Endothelial cell of umbilical vein (primary cell): ENCODE data around the gene LMBR1L. TPM values are rescaled to one million over a fixed set of nuclear protein-coding genes. Genes with fewer than 3 reads are reported as not detected.

Source experiments
- BruUV-seq: library from RNA; stranded (reverse); fragments of 400-500 nt; replicated peaks from 2 replicates; lab custom pipeline; 2021; lab: Mats Ljungman, UMichigan
- CTCF ChIA-PET: fragments of 300-600, 350-600 bp; sonication (Branson Sonifier 250); formaldehyde crosslinking; loops from one replicate; lab custom pipeline; 2021; ENCODE audit warnings: antibody characterized with exemption, inconsistent platforms; lab: Charles Lee
- POLR2A ChIA-PET: fragments of 300-600, 350-600 bp; sonication (Branson Sonifier 250); formaldehyde crosslinking; loops from one replicate; lab custom pipeline; 2021; ENCODE audit warnings: antibody characterized with exemption, inconsistent platforms; lab: Charles Lee
- DNase-seq: peaks from one replicate; pipeline ENCODE4 v3.0.0-alpha.2; 2011; ENCODE audit warnings: low read depth, low spot score
- FAIRE-seq: peaks from 2 replicates; lab custom pipeline; 2011; peaks lifted over from hg19 to GRCh38; lab: Jason Lieb, UNC
- H2AFZ ChIP-seq: 2 replicates; pipeline ENCODE4 v1.6.0; 2012; ENCODE audit warnings: low read depth, low read length, control low read depth, inconsistent platforms
- H3K27ac ChIP-seq: 2 replicates; pipeline ENCODE4 v1.5.1; 2011; ENCODE audit warnings: low read depth, mild to moderate bottlenecking, control low read depth, low read length, moderate library complexity; ENCODE audit not compliant: insufficient read depth
- H3K27me3 ChIP-seq, 2 experiments: 2 replicates each; pipeline versions ENCODE4 v1.6.0 to v1.6.1; 2011; ENCODE audit warnings: low read length in 2 of 2, mixed read lengths in 1 of 2; ENCODE audit not compliant: control insufficient read depth in 2 of 2, insufficient read depth in 2 of 2
- H3K36me3 ChIP-seq, 2 experiments: 2 replicates in 1 of 2; 3 replicates in 1 of 2; pipeline ENCODE4 v1.5.1; 2011; ENCODE audit warnings: low read length in 2 of 2, mild to moderate bottlenecking in 1 of 2, moderate library complexity in 1 of 2; ENCODE audit not compliant: control insufficient read depth in 2 of 2, insufficient read depth in 2 of 2; ENCODE audit errors: extremely low read depth in 1 of 2
- H3K4me1 ChIP-seq: 3 replicates; pipeline ENCODE4 v1.5.1; 2011; ENCODE audit warnings: mild to moderate bottlenecking, low read length; ENCODE audit not compliant: control insufficient read depth, insufficient read depth; ENCODE audit errors: extremely low read depth
- H3K4me2 ChIP-seq: 2 replicates; pipeline ENCODE4 v1.6.1; 2011; ENCODE audit warnings: low read length, control low read depth, mixed read lengths; ENCODE audit not compliant: insufficient read depth
- H3K4me3 ChIP-seq, 3 experiments: fragments of 200-600 bp in 1 of 3; sonication (generic), shearing (Covaris generic) in 1 of 3; replicated peaks in 1 of 3; 2 replicates each; pipeline ENCODE4 v1.5.1; 2011 to 2016; ENCODE audit warnings: control low read depth in 3 of 3, low read length in 3 of 3, mild to moderate bottlenecking in 2 of 3, inconsistent platforms in 1 of 3, low read depth in 1 of 3, moderate library complexity in 1 of 3; ENCODE audit not compliant: insufficient read depth in 1 of 3
- H3K79me2 ChIP-seq: 2 replicates; pipeline ENCODE4 v1.6.0; 2012; ENCODE audit warnings: low read length, inconsistent platforms; ENCODE audit not compliant: control insufficient read depth, insufficient read depth
- H3K9ac ChIP-seq: replicated peaks from 2 replicates; pipeline ENCODE3; 2011; ENCODE audit warnings: low read length, control low read depth; ENCODE audit not compliant: insufficient read depth; ENCODE audit errors: extremely low read depth
- H3K9me1 ChIP-seq: replicated peaks from 3 replicates; pipeline ENCODE4 v1.6.0; 2011; ENCODE audit warnings: mild to moderate bottlenecking, low read length; ENCODE audit not compliant: control insufficient read depth, insufficient read depth; ENCODE audit errors: extremely low read depth
- H3K9me3 ChIP-seq: replicated peaks from 2 replicates; pipeline ENCODE4 v1.5.1; 2012; ENCODE audit warnings: low read length, inconsistent platforms; ENCODE audit not compliant: control insufficient read depth, insufficient read depth
- H4K20me1 ChIP-seq: replicated peaks from 2 replicates; pipeline ENCODE3; 2011; ENCODE audit warnings: mild to moderate bottlenecking, low read length; ENCODE audit not compliant: control insufficient read depth, insufficient read depth; ENCODE audit errors: extremely low read depth
- EZH2 ChIP-seq: IDR thresholded peaks from 2 replicates; pipeline ENCODE4 v1.6.1; 2012; ENCODE audit warnings: borderline replicate concordance, low read depth, mild to moderate bottlenecking, moderate library complexity, low read length, inconsistent platforms; ENCODE audit not compliant: severe bottlenecking
- FOS ChIP-seq: IDR thresholded peaks from 2 replicates; pipeline ENCODE4 v1.6.1; 2011; ENCODE audit warnings: mild to moderate bottlenecking, low read length, moderate library complexity, borderline replicate concordance; ENCODE audit not compliant: insufficient read depth
- GATA2 ChIP-seq: IDR thresholded peaks from 2 replicates; pipeline ENCODE4 v1.7.0; 2011; ENCODE audit warnings: low read depth, mild to moderate bottlenecking, moderate library complexity, mixed read lengths, low read length; ENCODE audit not compliant: insufficient read length, insufficient read depth
- JUN ChIP-seq: IDR thresholded peaks from 2 replicates; pipeline ENCODE4 v1.6.1; 2011; ENCODE audit warnings: borderline replicate concordance, low read depth; ENCODE audit not compliant: insufficient read length, insufficient read depth
- MYC ChIP-seq: IDR thresholded peaks from one replicate; pipeline ENCODE4 v1.6.1; 2011; ENCODE audit warnings: mild to moderate bottlenecking, low read depth, low read length
- POLR2A ChIP-seq: IDR thresholded peaks from 2 replicates; pipeline ENCODE4 v1.6.1; 2012; ENCODE audit warnings: low read depth, mild to moderate bottlenecking, control low read depth, low read length
- POLR2AphosphoS5 ChIP-seq: IDR thresholded peaks from 2 replicates; pipeline ENCODE4 v1.6.1; 2012; ENCODE audit warnings: low read depth, mild to moderate bottlenecking, control low read depth, low read length, moderate library complexity; ENCODE audit not compliant: insufficient read depth
- dilution Hi-C: fragments of 300-500 bp; cut with MboI; formaldehyde crosslinking; loops from one replicate; pipeline ENCODE4 v1.15.0; 2019; ENCODE audit warnings: low sequenced_read_pairs; ENCODE audit not compliant: extremely low pct_ligation_motif_present
- intact Hi-C: fragments of 100-400 bp; cut with micrococcal nuclease; formaldehyde crosslinking; loops from one replicate; pipeline ENCODE4 v1.10.0; 2022
- polyA plus RNA-seq, 4 experiments: library from polyadenylated mRNA; depleted of rRNA in 3 of 4; stranded (reverse) in 3 of 4; unstranded in 1 of 4; fragments of >200 nt; gene quantifications; 2 replicates each; pipeline versions ENCODE4 v1.2.1 to v1.2.3, GENCODE V29; 2011 to 2012; ENCODE audit warnings: missing spikeins in 1 of 4
- total RNA-seq: library from RNA; stranded (reverse); gene quantifications from 2 replicates; pipeline ENCODE4 v1.2.3, GENCODE V29; 2021
- TF ChIP-seq, protein P1 (sequence below), 2 donors: IDR thresholded peaks; 1 replicate in 1 of 2; 2 replicates in 1 of 2; pipeline ENCODE4 v1.5.1; 2011; ENCODE audit warnings: low read length in 2 of 2, mild to moderate bottlenecking in 2 of 2, moderate library complexity in 2 of 2, control low read depth in 1 of 2, inconsistent platforms in 1 of 2, low read depth in 1 of 2; ENCODE audit not compliant: insufficient read depth in 1 of 2; ENCODE audit errors: extremely low read depth in 1 of 2
- TF ChIP-seq, protein P2 (sequence below): IDR thresholded peaks from 2 replicates; pipeline ENCODE4 v1.6.1; 2011; ENCODE audit not compliant: insufficient read depth, insufficient read length

Gene LMBR1L
- total and polyA plus RNA-seq, 2 donors (not counting 3 experiments of a cell fraction or from before 2014, with no cell fraction given) = 78.3 to 106 TPM

DNA sequence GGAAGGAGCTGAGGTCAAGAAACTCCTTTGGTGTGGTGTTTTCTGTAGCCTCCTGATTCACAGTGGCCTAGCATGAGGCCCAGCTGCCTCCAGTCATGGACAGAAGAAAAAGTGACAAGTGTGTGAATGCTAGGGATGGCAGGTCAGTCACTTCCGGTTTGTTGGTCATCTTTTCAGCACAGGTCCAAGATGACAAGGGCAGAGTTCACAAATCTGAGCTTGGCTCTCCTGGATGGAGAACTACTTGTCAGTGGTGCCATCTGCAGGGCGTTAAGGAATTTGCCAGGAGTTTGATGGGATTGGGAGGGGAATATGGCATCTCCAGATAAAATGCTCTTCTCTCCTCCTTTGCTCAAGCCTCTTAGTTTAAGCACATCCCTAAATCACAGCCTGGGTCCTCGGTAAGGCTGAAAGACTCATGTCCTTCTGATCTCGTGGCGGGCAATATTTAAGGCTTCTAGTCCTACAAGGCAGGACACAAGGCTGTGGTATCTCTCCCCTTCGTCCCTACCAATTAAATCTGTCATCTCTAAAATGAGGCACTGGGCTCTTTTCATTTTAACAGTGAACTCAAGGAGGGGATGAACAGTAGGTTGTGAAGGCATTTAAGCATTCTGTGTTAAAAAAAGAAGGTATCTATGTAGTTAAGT, 10.5 kb upstream of the LMBR1L start:
- H3K4me3 ChIP-seq = no peak overlapping the region
- DNase-seq = peak; percentile 65
- intact Hi-C loops = loop anchor here (1.0 kb wide), 3 partner anchors 33 to 125 kb away; no protein-coding TSS in a partner anchor
- no peaks in the 10 kb centered on the region for H3K4me1 ChIP-seq
- POLR2A ChIA-PET = interaction anchor here (0.7 to 1.1 kb wide), 4 partner anchors 10 to 58 kb away, joined by 3 to 8 read pairs (median 3); partner anchors contain the start of gene TUBA1B
- H3K27me3 ChIP-seq = no peaks in the 10 kb centered on the region
- H3K36me3 ChIP-seq = no peaks in the 10 kb centered on the region
- no peaks in the 10 kb centered on the region for H3K79me2 ChIP-seq
- CTCF ChIA-PET = interaction anchor here (0.6 to 9.1 kb wide), 28 partner anchors 9 to 133 kb away, joined by 3 to 248 read pairs (median 6); partner anchors contain the start of genes DHH, LMBR1L, PRKAG1 and RHEBL1
- no TSS peak for BruUV-seq
- H3K27ac ChIP-seq = no peak overlapping the region
- H4K20me1 ChIP-seq = no peaks in the 10 kb centered on the region
- H3K9me3 ChIP-seq = no peaks in the 10 kb centered on the region
- no peaks in the 10 kb centered on the region for H3K9me1 ChIP-seq
- dilution Hi-C loops = no loop called here
- no peak overlapping the region for H2AFZ ChIP-seq
- FAIRE-seq = peak; percentile 95
- H3K4me2 ChIP-seq = no peak overlapping the region
- H3K9ac ChIP-seq = no peak overlapping the region
- TF ChIP-seq, protein P1, sequence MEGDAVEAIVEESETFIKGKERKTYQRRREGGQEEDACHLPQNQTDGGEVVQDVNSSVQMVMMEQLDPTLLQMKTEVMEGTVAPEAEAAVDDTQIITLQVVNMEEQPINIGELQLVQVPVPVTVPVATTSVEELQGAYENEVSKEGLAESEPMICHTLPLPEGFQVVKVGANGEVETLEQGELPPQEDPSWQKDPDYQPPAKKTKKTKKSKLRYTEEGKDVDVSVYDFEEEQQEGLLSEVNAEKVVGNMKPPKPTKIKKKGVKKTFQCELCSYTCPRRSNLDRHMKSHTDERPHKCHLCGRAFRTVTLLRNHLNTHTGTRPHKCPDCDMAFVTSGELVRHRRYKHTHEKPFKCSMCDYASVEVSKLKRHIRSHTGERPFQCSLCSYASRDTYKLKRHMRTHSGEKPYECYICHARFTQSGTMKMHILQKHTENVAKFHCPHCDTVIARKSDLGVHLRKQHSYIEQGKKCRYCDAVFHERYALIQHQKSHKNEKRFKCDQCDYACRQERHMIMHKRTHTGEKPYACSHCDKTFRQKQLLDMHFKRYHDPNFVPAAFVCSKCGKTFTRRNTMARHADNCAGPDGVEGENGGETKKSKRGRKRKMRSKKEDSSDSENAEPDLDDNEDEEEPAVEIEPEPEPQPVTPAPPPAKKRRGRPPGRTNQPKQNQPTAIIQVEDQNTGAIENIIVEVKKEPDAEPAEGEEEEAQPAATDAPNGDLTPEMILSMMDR (IDR thresholded peaks at IDR 0.05; ENCODE audit: extremely low read depth in 1 of 2, insufficient read depth in 1 of 2, low read depth in 1 of 2, low read length in 2 of 2) = peak; percentile 64 to 67
- TF ChIP-seq, protein P2, sequence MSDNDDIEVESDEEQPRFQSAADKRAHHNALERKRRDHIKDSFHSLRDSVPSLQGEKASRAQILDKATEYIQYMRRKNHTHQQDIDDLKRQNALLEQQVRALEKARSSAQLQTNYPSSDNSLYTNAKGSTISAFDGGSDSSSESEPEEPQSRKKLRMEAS = no peak

DNA sequence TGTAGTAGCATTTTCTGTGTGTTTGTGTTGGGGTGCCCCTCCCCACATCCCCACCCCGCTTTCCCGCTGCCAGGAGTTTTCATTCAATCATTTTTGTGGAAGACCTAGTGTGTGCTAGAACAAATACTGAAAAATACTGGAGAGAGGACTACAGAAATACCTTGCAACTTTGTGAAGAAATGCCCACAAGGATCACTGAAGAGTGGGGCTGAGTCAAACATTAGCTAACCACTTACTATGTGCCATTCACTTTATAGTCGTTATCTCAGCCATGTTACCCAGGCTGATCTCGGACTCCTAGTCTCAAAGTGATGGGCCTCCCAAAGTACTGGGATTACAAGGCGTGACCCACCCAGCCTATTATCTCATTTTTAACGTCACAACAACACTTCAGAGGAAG, 559 bp upstream of the LMBR1L start:
- Histone ChIP-seq H3K9ac (peak overlapping the region; percentile 67), H2AFZ (peak overlapping the region; percentile 87), H4K20me1 (no peaks in the 10 kb centered on the region), H3K4me3 (peak overlapping the region in 2 of 3 experiments; percentile 19 to 60), H3K4me1 (peaks cover 14% of the 10 kb centered on the region), H3K79me2 (peaks cover 26% of the 10 kb centered on the region), H3K27ac (no peak overlapping the region), H3K9me1 (no peaks in the 10 kb centered on the region), H3K36me3 (peaks cover 0 to 10% of the 10 kb centered on the region in 2 experiments), H3K27me3 (no peaks in the 10 kb centered on the region), H3K4me2 (peak overlapping the region; percentile 33), H3K9me3 (no peaks in the 10 kb centered on the region)
- TF ChIP-seq JUN = no peak
- no peak for TF ChIP-seq GATA2
- TF ChIP-seq FOS = no peak
- TF ChIP-seq, protein P2 = no peak
- no peak for TF ChIP-seq POLR2A
- TF ChIP-seq, protein P1 (IDR thresholded peaks at IDR 0.05; ENCODE audit: extremely low read depth in 1 of 2, insufficient read depth in 1 of 2, low read depth in 1 of 2, low read length in 2 of 2) = no peak
- TF ChIP-seq MYC = no peak
- no peak for TF ChIP-seq POLR2AphosphoS5
- TF ChIP-seq EZH2 = no peak
- FAIRE-seq (no peak), DNase-seq (no peak)
- ChIA-PET POLR2A (interaction anchor here (0.6 to 5.2 kb wide), 5 partner anchors 9 to 110 kb away, joined by 3 to 27 read pairs (median 5); partner anchors contain the start of genes DHH and TUBA1B), CTCF (interaction anchor here (1.0 to 5.7 kb wide), 14 partner anchors 9 to 131 kb away, joined by 3 to 56 read pairs (median 12); partner anchors contain the start of genes DHH and TUBA1B)
- intact Hi-C loops (loop anchor here (2.0 kb wide), 1 partner anchor 20 kb away; the partner anchor contains the start of gene TUBA1B), dilution Hi-C loops (no loop called here)
- BruUV-seq = no TSS peak
